PC-9 (cell line): Measurements from ENCODE around the gene SEMA6D. TPM values are rescaled to one million over a fixed set of nuclear protein-coding genes. Genes with fewer than 3 reads are reported as not detected.
"Not testable (repeated sequence)": the region's sequence is repeated elsewhere in the genome, so short reads cannot be mapped to it uniquely, and the experiment has no call there.

ENCODE experiments used
- BruUV-seq: library from RNA; stranded (reverse); fragments of 400-500 nt; replicated peaks from 2 replicates; lab custom pipeline; 2021; lab: Mats Ljungman, UMichigan
- CTCF ChIA-PET: fragments of 300-600 bp; sonication (Branson Sonifier 250); formaldehyde crosslinking; loops from one replicate; lab custom pipeline; 2022; ENCODE audit warnings: antibody characterized with exemption; lab: Charles Lee
- POLR2A ChIA-PET: fragments of 300-600 bp; sonication (Branson Sonifier 250); formaldehyde crosslinking; loops from one replicate; lab custom pipeline; 2022; ENCODE audit warnings: antibody characterized with exemption; ENCODE audit not compliant: unreplicated experiment; lab: Charles Lee
- DNase-seq, 2 experiments: peaks; one replicate each; pipeline versions ENCODE4 v3.0.0 to v3.0.0-alpha.2; 2015 to 2022; ENCODE audit warnings: mixed read lengths in 1 of 2
- H2AFZ ChIP-seq: fragments of 200-600 bp; sonication (generic); 2 replicates; pipeline ENCODE4 v1.8.1; 2017; ENCODE audit warnings: antibody characterized with exemption
- H3F3A ChIP-seq: fragments of 200-600 bp; sonication (generic); 2 replicates; pipeline ENCODE4 v1.8.1; 2017; ENCODE audit warnings: antibody characterized with exemption, mild to moderate bottlenecking, low read depth; ENCODE audit not compliant: insufficient read depth
- H3K27ac ChIP-seq: fragments of 200-600 bp; sonication (generic); 2 replicates; pipeline ENCODE4 v1.6.1; 2016; ENCODE audit warnings: mixed run types
- H3K27me3 ChIP-seq: fragments of 200-600 bp; sonication (generic); 2 replicates; pipeline ENCODE4 v1.6.1; 2016; ENCODE audit warnings: low read depth, mixed run types; ENCODE audit not compliant: insufficient read depth
- H3K36me3 ChIP-seq: fragments of 200-600 bp; sonication (generic); 2 replicates; pipeline ENCODE4 v1.6.1; 2016; ENCODE audit warnings: low read depth, mixed run types
- H3K4me1 ChIP-seq: fragments of 200-600 bp; sonication (generic); replicated peaks from 2 replicates; pipeline ENCODE4 v1.6.1; 2016; ENCODE audit warnings: mixed run types; ENCODE audit not compliant: insufficient read depth
- H3K4me2 ChIP-seq: fragments of 200-600 bp; sonication (generic); 2 replicates; pipeline ENCODE4 v1.6.1; 2017; ENCODE audit warnings: mixed run types
- H3K4me3 ChIP-seq: fragments of 200-600 bp; sonication (generic); 2 replicates; pipeline ENCODE4 v1.6.1; 2016; ENCODE audit warnings: mixed run types
- H3K79me2 ChIP-seq: fragments of 200-600 bp; sonication (generic); 2 replicates; pipeline ENCODE4 v1.6.1; 2017; ENCODE audit warnings: low read depth, mixed run types
- H3K9me2 ChIP-seq: fragments of 200-600 bp; sonication (generic); 2 replicates; pipeline ENCODE4 v1.8.1; 2017; ENCODE audit warnings: mild to moderate bottlenecking; ENCODE audit not compliant: insufficient read depth
- H3K9me3 ChIP-seq: fragments of 200-600 bp; sonication (generic); 2 replicates; pipeline ENCODE4 v1.8.1; 2016; ENCODE audit warnings: low read depth; ENCODE audit not compliant: insufficient read depth
- H4K20me1 ChIP-seq: fragments of 200-600 bp; sonication (generic); 2 replicates; pipeline ENCODE4 v1.8.1; 2017; ENCODE audit not compliant: insufficient read depth
- EZH2 ChIP-seq: fragments of 200-600 bp; sonication (generic); IDR thresholded peaks from 2 replicates; pipeline ENCODE4 v1.8.0; 2017; ENCODE audit warnings: antibody characterized with exemption, low read depth
- intact Hi-C: fragments of 100-400 bp; cut with micrococcal nuclease; formaldehyde crosslinking; loops from one replicate; pipeline ENCODE4 v1.10.0; 2022; ENCODE audit not compliant: unreplicated experiment
- total RNA-seq: library from RNA; stranded (reverse); gene quantifications from 2 replicates; pipeline ENCODE4 v1.2.3, GENCODE V29; 2021
- TF ChIP-seq, protein P1 (sequence below): fragments of 200-600 bp; sonication (generic); conservative IDR thresholded peaks from 2 replicates; pipeline ENCODE4 v1.6.1; 2017; ENCODE audit warnings: mixed run types, antibody characterized with exemption, mild to moderate bottlenecking, moderate library complexity

The SEMA6D gene
- total RNA-seq, 1 experiment from 2014 or later = not detected

DNA sequence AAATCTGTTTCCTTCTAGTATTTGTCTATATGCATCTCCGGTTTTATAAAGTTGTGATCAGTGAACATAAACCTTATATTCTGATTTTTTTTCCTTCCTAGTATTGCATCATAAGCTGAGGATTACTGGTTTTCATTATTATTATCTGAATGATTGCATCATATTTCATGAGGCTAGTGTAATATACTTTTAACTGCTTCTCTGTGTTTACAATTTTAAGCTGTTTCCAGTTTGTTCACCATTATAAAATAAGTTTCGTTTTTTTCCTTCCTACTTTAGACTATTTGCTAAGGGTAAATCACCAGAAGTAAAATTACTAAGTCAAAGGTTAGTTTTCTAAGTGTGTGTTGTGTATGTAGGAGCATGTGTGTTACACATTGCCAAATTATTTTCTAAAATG lies 20.2 kb downstream of the SEMA6D start:
- intact Hi-C loops = no loop called here
- no peak for TF ChIP-seq EZH2
- TF ChIP-seq, protein P1, sequence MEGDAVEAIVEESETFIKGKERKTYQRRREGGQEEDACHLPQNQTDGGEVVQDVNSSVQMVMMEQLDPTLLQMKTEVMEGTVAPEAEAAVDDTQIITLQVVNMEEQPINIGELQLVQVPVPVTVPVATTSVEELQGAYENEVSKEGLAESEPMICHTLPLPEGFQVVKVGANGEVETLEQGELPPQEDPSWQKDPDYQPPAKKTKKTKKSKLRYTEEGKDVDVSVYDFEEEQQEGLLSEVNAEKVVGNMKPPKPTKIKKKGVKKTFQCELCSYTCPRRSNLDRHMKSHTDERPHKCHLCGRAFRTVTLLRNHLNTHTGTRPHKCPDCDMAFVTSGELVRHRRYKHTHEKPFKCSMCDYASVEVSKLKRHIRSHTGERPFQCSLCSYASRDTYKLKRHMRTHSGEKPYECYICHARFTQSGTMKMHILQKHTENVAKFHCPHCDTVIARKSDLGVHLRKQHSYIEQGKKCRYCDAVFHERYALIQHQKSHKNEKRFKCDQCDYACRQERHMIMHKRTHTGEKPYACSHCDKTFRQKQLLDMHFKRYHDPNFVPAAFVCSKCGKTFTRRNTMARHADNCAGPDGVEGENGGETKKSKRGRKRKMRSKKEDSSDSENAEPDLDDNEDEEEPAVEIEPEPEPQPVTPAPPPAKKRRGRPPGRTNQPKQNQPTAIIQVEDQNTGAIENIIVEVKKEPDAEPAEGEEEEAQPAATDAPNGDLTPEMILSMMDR = no peak
- Histone ChIP-seq H3K9me3 (no peaks in the 10 kb centered on the region), H3K4me1 (no peaks in the 10 kb centered on the region), H3K27ac (no peak overlapping the region), H3K36me3 (no peaks in the 10 kb centered on the region), H4K20me1 (no peaks in the 10 kb centered on the region), H3K4me3 (no peak overlapping the region), H3K4me2 (no peak overlapping the region), H3K79me2 (no peaks in the 10 kb centered on the region), H3K27me3 (no peaks in the 10 kb centered on the region), H2AFZ (no peak overlapping the region), H3F3A (no peaks in the 10 kb centered on the region), H3K9me2 (no peaks in the 10 kb centered on the region)
- BruUV-seq = no TSS peak
- DNase-seq = no peak
- ChIA-PET POLR2A (no interaction called here), CTCF (no interaction called here)

DNA sequence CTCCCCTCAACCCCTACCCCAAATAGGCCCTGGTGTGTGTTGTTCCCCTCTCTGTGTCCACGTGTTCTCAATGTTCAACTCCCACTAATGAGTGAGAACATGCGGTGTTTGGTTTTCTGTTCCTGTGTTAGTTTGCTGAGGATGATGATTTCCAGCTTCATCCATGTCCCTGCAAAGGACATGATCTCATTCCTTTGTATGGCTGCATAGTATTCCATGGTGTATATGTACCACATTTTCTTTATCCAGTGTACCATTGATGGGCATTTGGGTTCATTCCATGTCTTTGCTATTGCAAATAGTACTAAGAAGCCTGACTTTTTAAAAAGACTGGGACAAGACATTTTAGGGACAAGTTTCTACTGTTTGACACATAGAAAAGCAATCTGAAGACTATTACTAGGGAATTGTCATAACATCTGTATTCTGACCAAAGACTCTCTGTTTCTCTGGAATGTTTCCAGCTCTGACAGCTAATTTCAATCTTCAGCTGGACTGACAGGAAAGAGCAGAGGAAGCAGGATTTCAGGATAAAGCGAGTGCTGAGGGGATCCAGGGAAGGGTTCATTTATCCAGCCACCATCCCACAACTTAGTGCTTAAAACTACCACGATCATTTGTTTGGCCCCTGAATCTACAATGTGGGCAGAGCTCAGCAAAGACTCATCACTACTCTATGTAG lies 21.0 kb downstream of the SEMA6D start:
- H3K79me2 ChIP-seq, intact Hi-C loops, BruUV-seq: not testable (repeated sequence)

DNA sequence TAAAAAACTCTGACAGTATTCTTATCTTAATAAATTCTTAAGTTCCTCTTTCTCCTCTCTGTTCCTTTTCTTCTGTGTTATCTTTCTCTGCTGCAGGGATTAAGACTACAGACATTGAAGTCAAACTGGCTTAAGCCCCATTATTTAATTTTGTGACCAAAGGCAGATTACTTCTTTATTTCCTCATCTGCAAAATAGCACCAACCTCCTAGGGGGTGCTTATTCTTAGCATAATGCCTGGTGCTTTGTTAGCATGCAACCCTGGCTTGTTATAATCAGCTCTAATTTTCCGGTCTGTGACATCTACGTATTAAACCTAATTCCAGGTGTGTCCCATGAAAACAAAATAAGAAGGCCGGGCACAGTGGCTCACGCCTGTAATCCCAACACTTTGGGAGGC lies 23.8 kb downstream of the SEMA6D start:
- no peaks in the 10 kb centered on the region for H3K36me3 ChIP-seq
- no peaks in the 10 kb centered on the region for H4K20me1 ChIP-seq
- H3F3A ChIP-seq = no peaks in the 10 kb centered on the region
- no peaks in the 10 kb centered on the region for H3K9me2 ChIP-seq
- intact Hi-C loops = no loop called here
- no peaks in the 10 kb centered on the region for H3K4me1 ChIP-seq
- ChIA-PET POLR2A (no interaction called here), CTCF (no interaction called here)
- H3K4me3 ChIP-seq = no peak overlapping the region
- DNase-seq = no peak
- TF ChIP-seq, protein P1 = no peak
- TF ChIP-seq EZH2 = no peak
- no peaks in the 10 kb centered on the region for H3K9me3 ChIP-seq
- H3K27ac ChIP-seq = no peak overlapping the region
- no peak overlapping the region for H2AFZ ChIP-seq
- H3K4me2 ChIP-seq = no peak overlapping the region
- no peaks in the 10 kb centered on the region for H3K79me2 ChIP-seq
- no peaks in the 10 kb centered on the region for H3K27me3 ChIP-seq
- BruUV-seq = no TSS peak

More for the DNA sequence above, 21.0 kb downstream of the SEMA6D start:
- H3K9me2 ChIP-seq, CTCF ChIA-PET, H3K4me1 ChIP-seq, H3K4me3 ChIP-seq, H2AFZ ChIP-seq, H3K27me3 ChIP-seq, H3F3A ChIP-seq, DNase-seq, POLR2A ChIA-PET, H3K27ac ChIP-seq, H3K9me3 ChIP-seq, H3K36me3 ChIP-seq, H4K20me1 ChIP-seq, H3K4me2 ChIP-seq: not testable (repeated sequence)

DNA sequence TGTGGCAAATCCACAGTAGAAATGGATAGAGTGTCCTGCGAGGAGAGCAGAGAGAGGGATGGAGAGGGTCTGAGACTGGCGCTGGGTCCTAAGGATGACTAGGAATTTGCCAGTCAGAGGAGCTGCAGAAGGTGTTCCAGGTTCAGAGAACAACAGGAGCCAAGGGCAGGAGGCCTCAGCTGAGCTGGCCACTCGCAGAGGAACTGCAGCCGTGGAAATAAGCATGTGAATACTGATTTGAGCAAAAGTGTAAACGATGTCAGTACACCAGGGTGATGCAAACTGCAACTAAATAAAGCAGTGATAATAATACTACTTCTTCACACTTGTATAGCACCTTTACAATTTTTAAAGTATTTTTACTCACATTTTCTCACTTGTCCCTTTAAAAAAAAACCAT lies 24.6 kb downstream of the SEMA6D start:
- H3K36me3 ChIP-seq = no peaks in the 10 kb centered on the region
- no peaks in the 10 kb centered on the region for H4K20me1 ChIP-seq
- DNase-seq = no peak
- H3K9me2 ChIP-seq = no peaks in the 10 kb centered on the region
- H3K27ac ChIP-seq = no peak overlapping the region
- BruUV-seq = no TSS peak
- no peak overlapping the region for H3K4me2 ChIP-seq
- H3K27me3 ChIP-seq = no peaks in the 10 kb centered on the region
- H3K4me1 ChIP-seq = no peaks in the 10 kb centered on the region
- no peaks in the 10 kb centered on the region for H3K79me2 ChIP-seq
- ChIA-PET POLR2A (no interaction called here), CTCF (no interaction called here)
- intact Hi-C loops = no loop called here
- no peaks in the 10 kb centered on the region for H3F3A ChIP-seq
- H3K4me3 ChIP-seq = no peak overlapping the region
- H3K9me3 ChIP-seq = no peaks in the 10 kb centered on the region
- TF ChIP-seq, protein P1 = no peak
- TF ChIP-seq EZH2 = no peak
- H2AFZ ChIP-seq = no peak overlapping the region
